HG03432 (cell line): ENCODE measurements around the gene CHCHD6.

Experiments
- ATAC-seq: cut with Tn5 transposase; IDR thresholded peaks from one replicate; pipeline ENCODE4 v1.9.1; 2021; ENCODE audit warnings: mild to moderate bottlenecking, moderate library complexity; ENCODE audit not compliant: unreplicated experiment

CHCHD6 gene

DNA sequence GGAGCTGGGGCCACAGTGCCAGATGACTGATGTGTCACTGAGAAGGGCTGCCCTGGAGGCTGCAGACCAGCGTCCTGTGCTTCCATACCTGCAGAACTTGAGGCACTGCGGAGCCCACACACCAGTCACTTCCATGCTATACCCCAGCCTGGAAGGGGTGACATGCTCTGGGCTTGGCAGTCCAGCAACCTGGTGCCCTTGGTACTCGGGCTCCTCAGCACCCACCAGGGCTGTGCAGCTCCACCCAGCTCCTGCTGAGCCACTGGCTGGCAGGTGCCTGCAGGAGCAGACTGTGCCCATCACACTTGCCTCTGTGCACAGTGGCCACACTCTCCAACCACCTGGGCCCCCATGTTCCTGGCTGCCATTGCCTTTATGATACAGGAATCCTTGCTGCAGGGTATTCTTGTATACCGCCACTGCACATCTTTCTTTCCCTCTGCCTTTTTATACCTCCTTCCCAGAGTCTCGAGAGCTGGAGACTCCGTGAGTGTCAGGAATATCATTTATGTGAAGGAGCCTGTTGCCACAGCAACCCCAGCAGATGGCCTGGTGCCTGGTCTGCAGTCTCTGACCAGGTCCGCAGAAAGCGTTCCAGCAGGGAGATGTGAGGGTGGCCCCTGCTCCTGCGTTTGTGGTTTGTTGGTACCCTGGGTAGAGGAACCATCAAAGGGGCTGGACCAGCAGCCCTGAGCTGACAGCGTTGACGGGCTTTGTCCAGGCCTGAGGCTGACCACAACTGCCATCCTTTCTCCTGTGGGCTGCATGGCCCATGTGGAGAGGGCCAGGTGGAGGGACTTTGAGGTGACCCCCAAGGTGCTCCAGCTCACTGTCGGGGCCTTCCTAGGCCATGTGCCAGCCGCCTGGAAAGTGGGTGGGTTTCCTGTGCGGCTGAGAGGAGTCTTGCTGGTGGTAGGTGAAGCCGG lies 185.5 kb downstream of the CHCHD6 start:
- no peak for ATAC-seq

DNA sequence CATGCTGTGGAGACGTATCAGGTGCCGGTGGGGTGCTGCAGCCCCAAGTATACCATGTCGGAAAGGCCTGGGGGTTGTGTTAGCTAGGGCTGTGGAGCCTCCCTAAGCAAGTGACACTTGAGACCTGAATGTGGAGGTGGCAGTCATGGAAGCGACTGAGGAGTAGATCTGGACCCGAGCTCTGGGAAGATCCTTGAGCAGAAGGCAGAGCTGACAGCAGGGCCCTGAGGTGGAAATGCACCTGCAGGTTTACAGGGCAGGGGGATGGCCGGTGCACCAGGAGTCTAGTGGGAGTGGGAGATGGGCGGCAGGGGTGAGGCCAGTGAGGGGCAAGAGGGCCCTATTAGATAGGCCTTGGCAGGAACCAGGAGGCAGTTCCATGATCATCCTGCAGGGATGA lies 187.1 kb downstream of the CHCHD6 start:
- ATAC-seq: no peak

DNA sequence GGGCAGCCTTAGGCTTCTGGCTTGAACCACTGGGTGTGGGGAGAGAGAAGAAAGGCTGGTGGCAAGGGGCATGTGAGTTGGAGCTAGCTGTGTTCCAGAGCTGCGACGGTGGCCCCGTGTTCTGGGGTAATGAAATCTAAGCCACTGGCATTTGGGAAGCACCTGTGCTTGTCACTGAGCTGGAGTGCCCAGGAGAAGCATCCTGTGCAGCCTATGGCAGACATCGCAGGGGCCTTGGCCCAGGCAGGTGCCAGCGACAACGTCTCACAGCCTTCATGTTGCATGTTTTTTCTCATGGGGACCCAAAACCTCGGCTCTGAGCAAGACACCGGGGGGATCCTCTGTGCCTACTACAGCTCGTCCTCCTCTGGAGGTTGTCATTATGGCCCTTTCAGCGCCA lies 187.8 kb downstream of the CHCHD6 start:
- ATAC-seq: no peak

DNA sequence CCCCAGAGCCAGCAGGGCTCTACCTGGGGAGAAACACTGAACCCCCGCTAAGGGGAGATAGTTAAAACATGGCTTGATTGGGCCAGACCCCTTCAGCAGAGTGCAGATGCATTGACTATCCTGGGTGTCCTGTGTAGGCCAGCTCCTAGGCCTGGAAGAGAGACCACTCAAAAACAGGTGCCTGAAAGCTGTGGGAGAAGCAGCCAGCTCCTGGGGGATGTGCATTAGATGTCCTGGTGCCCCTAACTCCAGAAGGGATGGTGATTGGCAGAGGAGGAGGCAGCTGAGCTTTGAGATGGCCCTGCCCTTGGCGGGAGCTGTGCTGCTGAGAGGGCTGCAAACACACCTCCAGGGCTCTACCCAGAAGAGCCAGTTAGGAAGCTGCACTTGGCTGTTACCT lies 189.6 kb downstream of the CHCHD6 start:
- ATAC-seq: no peak

DNA sequence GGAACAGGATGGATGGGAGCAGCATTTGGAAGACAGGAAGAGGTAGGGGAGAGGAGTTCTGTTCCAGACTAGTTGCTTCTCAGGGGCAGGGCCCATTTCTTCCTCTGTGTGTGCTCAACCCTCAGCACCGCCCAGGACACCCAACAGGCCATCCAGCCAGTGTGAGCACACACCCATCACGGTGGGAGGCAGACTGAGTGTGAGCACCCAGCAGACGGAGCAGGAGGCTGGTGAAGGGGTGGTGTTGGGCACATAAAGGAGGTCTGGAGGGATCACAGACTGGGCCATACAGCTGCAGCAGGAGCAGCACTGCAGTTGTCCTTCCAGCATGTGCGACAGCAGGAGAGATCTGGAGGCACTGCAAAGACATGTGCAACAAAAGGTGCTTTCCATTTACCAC lies 190.4 kb downstream of the CHCHD6 start:
- ATAC-seq: no peak

DNA sequence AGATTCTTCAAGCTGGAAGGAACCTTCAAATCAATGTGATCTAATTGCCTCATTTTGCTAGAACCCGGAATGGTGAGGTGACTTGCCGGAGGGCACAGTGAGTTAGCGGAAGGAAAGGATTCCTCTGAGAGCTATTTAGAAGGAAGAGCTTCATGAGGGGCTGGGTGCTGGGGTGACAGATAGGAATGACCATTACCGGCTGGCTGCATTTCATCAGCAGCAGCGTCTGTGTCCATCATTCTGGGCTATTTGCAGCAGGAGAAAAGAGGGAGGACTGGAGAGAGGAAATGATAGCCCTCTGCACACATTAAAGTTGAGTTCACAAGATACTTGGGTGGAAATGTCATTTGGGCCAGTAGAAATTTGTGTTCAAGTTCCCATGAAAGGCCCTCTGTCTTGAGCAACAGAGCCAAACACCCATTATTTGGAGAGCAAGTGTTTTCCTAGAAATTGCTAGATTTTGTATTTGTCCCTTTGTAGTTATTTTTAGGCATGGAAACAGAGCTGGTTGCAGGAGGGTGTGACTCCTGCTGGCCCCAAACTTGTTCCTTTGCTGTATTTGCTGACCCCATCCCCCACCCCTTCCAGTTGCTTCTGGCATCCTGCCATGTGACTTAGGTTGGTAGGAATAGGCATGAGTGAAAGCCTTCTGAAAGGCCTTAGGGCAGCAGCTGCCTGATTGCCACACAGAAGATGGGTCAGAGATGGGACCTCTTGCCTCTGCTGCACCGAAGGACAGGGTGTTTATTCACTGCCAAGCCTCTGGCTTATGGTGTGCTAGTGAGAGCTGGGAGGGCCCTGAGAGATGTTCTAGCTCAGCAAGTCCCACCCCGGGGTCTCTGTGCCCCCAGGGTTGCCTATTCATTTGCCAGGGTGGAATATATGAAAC lies 191.4 kb downstream of the CHCHD6 start:
- no peak for ATAC-seq

DNA sequence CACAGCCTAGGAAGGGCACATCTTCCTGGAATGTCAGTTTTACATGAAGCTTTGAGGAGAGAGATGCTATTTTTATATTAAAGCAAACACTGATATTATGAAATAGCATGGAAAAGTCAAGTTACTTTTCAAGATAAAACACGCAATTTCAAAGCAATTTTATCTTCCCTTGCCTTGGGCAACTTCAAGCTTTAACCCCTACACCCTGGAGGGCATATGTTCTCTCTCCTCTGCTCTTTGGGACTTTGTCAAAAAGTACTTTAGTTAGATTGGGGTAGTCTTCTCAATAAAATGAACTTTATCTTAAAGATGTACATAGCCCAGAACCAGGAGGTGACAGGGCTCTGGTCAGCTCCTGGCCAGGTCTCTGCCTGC lies 192.0 kb downstream of the CHCHD6 start:
- ATAC-seq: no peak

DNA sequence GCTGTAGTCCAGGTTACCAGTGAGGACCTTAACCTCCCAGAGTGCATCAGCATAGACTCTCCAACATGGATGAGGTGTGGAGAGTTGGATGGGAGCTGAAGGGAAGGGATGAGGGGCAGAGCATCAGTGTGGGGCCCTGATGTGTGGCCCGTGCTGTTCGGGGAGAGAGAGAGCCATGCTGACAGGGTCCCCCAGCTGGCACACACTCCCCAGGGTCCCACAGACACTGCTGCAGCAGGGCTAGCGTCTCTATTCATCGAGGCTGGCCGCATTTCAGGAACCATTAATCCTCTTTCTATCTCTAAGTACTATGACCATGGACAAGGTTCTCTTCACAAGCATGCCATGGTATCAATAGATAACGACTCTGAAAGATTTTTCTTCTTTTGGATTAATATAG lies 192.9 kb downstream of the CHCHD6 start:
- no peak for ATAC-seq

DNA sequence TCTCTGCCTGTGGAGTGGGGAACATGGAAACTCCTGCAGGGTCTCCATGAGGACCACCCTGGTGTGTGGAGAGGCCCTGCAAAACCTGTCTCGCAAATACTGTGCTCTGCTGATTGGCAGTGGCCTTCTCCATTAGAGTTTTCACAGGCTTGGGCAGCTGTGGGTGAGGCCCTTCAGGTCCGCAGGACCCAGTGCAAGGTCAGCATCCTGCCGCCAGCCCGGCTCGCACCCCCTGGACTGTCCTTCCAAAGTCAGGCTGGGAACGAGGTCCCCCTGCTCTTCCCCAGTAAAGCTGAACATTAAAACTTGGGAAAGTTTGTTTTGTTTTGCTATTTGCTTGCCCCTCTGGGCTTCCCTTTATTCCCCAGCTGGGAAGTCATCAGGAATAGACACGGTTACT lies 193.9 kb downstream of the CHCHD6 start:
- no peak for ATAC-seq

DNA sequence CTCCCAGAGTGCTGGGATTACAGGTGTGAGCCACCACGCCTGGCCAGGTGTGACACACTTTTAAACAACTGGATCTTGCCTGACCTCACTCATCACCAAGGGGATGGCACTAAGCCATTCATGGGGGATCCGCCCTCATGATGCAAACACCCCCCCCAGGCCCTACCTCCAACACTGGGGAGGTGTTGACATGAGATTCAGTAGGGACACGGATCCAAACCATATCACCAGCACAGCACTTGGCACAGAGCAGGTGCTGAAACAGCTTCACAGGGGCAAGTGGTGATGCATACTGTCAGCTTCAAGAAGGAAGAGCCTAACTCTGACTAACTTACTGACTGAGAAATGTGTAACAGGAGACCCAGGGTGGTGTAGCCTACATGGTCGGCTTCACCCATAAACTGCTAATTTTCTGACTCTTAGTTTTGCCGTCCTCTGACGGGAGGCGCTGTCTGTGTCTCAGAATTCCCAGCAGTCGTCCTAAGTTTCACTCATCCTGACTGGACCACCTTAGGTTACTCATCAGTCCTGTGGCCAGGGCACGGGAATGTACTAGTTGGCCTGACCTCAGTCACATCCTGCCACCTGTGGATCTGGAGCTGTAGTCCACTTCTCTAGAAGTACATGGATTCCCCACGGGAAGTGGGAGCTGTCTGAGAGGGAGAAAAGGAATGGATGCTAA lies 197.0 kb downstream of the CHCHD6 start:
- ATAC-seq: no peak

DNA sequence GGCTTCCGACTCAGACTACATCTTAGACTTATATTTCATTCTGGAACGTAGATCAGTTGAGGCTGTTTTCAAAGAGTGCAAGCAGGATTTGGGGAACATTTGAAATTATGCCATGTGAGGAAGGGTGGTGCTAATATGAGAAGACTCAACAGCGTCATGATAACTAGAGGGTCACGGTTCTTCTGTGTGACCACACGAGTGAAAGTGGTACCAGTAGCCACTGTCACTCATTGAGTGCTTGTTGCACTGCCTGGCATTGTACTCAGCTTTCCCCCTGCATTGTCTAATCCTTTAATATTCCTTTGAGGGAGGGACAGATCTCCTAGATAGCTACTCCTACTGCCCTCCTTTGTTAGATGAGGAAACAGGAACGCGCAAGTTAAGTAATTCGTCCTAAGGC lies 197.6 kb downstream of the CHCHD6 start:
- no peak for ATAC-seq

DNA sequence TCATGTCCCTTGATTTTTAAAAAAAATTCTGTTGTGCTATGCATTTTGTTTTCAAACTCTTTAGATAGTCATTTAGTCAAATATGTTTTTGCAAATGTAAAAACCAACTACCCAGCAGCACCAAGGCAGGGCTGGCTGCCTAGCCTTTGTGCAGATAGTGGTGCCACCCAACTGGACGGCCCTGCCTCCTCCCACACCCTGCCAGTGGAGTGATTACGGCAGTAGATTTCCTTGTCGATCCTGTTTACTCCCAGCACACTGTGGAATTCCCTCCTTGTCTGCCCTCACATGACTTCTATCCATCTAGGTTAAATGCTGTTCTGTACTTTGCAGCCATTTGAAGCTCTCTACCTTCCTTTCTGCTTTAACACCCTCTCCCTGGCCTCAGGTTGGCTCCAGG lies 199.5 kb downstream of the CHCHD6 start:
- ATAC-seq: no peak

DNA sequence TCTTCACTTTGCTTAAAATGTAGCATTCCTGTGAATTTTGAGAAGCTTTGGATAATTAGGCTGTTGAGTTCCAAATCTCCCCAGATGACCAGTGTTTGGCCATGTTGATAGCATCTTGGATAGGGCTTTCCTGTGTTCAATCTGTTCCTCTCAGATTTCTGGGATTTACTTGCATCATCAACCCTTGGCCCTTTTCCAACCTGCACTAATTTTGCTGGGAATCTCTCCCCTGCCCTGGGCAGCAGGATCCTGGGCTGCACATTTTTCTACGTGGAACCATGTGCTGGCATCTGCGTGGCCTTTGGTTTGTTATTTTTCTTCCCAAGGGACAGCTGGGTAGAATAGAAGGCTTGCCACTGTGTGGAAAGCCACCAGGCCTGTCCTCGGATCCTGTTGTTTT lies 203.5 kb downstream of the CHCHD6 start:
- no peak for ATAC-seq

DNA sequence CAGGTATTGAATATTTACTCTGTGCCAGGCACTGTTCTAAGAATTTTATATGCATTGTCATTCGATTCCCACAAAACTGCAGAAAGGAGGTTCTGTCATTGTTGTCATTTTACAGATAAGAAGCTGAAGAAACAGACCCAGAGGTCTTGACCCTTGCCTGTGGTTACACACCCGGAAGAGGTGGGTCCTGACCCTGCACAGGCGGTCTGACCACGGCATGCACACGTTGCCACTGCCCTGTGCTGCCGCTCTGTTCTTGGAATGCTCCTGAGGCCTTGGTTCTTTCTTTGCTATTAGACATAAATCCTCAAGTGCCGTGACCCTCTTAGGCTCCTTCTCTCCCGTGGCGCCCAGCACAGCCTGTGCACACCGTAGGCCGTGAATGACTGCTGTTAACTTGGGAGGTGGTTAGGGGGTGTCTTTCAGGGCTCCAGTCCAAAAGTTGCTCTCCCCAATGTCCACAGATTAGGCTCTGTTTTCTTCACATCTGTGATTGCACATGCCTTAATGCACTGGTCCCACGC lies 204.8 kb downstream of the CHCHD6 start:
- ATAC-seq: no peak

DNA sequence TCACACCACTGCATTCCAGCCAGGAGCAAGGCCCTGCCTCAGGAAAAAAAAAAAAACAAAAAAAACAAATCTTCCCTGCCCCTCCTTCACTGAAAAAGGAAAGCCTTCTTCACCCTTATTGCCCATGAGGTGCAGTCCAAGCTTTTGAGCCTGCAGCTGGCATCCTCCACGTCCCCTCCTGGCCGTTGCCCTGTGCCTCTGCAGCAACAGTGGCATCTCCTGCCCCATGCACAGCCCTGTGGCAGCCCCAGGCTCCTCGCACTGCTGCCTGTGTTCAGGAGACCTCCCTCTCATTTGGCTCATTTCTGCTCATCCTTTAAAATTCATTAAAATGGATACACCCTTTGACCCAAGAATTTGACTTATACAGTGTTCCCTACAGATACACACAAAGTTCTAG lies 206.2 kb downstream of the CHCHD6 start:
- ATAC-seq: no peak

DNA sequence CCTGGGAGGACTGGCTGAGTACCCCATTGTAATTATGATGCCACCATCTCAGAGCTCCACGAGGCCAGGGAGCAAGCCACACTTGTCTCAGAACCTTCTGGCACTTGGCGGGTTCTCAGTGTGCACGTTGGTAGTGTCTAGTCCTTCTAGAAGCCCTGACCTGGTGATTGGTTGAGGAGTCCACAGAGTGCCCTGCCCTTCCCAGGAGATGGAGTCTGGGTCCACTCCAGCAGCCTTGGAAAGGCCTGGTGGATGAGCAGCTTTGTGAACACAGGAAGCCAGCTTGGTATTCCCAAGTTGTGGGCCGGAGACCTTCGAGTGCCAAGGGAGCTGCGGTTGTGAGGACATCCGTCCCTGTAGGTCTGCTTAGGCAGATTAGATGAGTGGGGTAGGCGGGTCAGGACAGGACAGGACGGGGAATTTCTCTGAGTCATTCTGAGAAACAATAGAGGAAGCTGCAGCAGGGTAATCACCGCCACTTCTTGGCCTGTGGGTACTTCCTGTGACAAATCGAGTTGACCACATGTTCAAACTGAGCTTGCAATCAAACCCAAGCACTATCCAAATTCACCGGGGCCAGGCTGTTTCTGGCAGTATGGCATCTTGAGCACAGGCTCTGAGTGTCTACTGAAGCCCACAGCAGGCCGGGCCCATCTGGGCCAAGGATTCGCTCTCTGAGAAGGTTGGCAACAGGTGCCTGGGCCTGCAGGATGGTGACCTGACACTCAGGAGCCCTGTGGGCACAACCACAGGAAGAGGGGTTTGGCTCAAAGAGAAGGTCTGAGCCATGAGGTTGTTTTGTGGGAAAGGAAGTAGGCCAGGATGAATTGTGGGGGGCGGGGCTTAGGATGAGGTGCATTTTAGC lies 207.4 kb downstream of the CHCHD6 start:
- peak; percentile 96 for ATAC-seq

DNA sequence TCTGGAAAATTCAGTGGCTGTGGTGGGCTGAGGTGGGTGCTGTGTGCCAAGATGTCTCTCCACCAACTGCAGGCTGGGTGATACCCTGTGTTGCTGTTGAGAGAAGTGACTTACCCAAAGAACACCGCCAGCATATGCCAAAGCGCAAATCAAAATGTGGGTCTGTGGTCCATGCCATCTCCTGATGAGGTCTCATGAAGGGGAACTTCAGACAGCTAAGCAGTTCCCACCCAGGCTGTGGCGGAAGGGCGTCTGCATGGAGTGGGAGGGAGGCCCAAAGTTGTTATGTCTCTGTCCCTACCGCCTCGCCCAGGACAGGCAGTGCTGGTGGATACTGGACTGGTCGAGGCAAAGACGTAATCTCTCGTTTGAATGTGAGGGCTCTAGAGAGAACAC lies 208.0 kb downstream of the CHCHD6 start:
- no peak for ATAC-seq

DNA sequence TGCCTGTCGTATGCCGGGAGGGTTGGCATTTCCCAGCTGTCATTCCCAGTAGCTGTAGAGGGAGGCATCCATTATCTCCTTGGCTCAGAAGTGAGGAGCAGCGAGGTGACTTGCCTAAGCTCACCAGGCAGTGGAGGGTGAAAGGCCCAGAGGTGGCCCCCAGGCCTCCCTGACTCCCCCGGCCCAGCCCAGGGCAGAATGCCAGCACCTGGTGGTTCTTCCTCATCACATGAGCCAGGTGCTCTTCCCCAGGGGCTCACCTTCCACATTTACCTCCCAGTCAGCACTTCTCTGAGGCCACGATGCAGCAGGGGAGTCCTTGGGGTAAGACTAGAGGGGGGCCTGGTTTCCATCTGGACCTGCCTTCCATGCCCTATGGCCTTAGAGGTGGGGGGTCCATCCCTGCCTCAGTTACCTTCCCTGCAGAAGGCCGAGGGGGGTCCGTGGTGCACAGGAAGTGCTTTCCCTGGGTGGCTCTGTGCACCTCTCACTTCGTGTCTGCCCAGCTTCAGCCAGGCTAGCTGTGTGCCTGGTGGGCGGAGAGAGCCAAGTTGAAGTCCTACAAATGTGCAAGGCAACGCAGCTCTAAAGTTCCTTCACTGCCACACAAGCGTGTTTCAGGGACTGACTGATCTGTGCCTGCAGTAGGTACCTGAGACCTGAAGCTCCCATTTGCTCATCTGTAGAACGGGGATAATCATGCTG lies 208.6 kb downstream of the CHCHD6 start:
- ATAC-seq: no peak

DNA sequence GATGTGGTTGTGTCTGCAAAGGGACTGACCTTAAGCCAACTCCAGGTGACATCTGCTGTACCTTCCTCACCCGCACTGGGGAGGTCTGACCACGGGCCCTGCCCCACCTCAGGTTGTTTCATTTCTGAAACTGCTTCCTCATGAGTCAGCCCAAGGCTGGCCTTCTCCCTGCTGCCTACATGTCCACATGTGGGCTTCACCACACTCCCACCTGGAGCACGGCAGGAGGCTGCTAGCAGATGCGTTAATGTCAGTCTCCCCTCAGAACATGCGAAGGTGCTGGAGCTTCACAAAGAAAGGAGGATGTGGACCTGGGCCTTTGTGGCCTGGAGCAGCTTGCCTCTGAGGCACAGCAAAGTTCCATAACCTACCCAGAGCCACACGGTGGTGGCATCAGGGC lies 209.5 kb downstream of the CHCHD6 start:
- no peak for ATAC-seq

DNA sequence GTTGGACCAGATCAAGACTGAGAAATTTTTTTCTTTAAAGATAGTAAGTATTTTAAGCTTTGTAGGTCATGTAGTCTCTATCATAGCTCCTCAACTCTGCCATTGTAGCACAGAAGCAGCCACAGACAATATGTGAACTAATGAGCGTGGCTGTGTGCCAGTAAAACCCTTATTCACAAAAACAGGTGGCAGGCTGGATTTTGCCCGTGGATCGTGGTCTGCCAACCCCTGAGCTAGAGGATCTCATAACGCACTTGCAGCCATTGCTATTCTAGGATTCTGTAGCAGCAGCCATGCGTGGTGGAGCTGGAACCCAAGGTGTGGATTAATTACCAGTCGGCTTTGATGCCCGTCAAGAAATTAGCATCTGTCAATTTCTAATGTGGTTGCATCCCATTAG lies 210.2 kb downstream of the CHCHD6 start:
- ATAC-seq: no peak
